Measurements from ENCODE around the gene BLM. TPM values are rescaled to one million over a fixed set of nuclear protein-coding genes. Genes with fewer than 3 reads are reported as not detected.
"Not testable (repeated sequence)": the region's sequence is repeated elsewhere in the genome, so short reads cannot be mapped to it uniquely, and the experiment has no call there.

The BLM gene
- total RNA-seq, 1 experiment from 2014 or later: 24.6 TPM

DNA sequence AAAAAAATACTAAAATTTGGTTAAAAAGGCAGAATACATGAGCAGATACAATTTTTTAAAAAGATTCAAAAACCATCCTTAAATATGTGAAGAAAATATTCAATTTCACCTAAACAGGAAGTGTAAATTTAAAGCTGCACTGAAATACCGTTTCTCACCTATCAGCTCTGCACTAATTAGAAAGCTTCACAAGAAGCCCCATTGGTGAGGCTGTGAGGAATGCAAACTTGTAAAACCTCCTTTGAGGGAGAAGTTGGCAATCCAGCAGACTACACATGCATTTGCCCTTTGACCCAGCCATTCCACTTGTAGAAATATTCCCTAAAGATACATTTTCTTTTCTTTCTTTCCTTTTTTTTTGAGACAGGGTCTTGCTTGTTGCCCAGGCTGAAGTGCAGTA lies 18.8 kb downstream of the BLM start:
- peaks cover 77% of the 10 kb centered on the region for H3K79me2 ChIP-seq (ENCODE audit: insufficient read depth, low read length)
- ChIA-PET POLR2A (no interaction called here), RAD21 (ENCODE audit: low non-redundant PET in 1 of 2, low total read pairs in 2 of 2, uncharacterized antibody in 2 of 2, unreplicated experiment in 2 of 2) (no interaction called here), CTCF (no interaction called here)
- intact Hi-C loops (cut with micrococcal nuclease): no loop called here
- H3K27me3 ChIP-seq (ENCODE audit: insufficient read depth, low read length): no peaks in the 10 kb centered on the region
- H2AFZ ChIP-seq (ENCODE audit: low read depth, low read length, poor library complexity, severe bottlenecking): no peak overlapping the region
- no peaks in the 10 kb centered on the region for H3K36me3 ChIP-seq (ENCODE audit: control insufficient read depth in 1 of 2, insufficient read depth in 2 of 2, low read length in 2 of 2)
- no peaks in the 10 kb centered on the region for H3K4me1 ChIP-seq (ENCODE audit: control insufficient read depth in 1 of 2, insufficient read depth in 2 of 2, low read length in 2 of 2)
- no peaks in the 10 kb centered on the region for H3K9me3 ChIP-seq (ENCODE audit: control insufficient read depth in 1 of 2, insufficient read depth in 1 of 2, low read depth in 1 of 2, low read length in 2 of 2)
- TF ChIP-seq EGR1 (IDR thresholded peaks at IDR 0.05; ENCODE audit: low read depth) (no peak), SRF (IDR thresholded peaks at IDR 0.05; ENCODE audit: low read depth) (no peak), ZFX (IDR thresholded peaks at IDR 0.05) (no peak), RAD21 (IDR thresholded peaks at IDR 0.05; ENCODE audit: low read depth) (no peak), YY1 (IDR thresholded peaks at IDR 0.05; ENCODE audit: extremely low read depth, insufficient replicate concordance, low read depth, low read length) (no peak), SIN3A (IDR thresholded peaks at IDR 0.05; ENCODE audit: low read depth) (no peak), EZH2 (IDR thresholded peaks at IDR 0.05) (no peak), EZH2phosphoT487 (IDR thresholded peaks at IDR 0.05; ENCODE audit: borderline replicate concordance) (no peak), CEBPB (IDR thresholded peaks at IDR 0.05; ENCODE audit: low read depth) (no peak), ZNF274 (IDR thresholded peaks at IDR 0.05; ENCODE audit: low read depth, low read length) (no peak), SP1 (IDR thresholded peaks at IDR 0.05; ENCODE audit: low read depth) (no peak)
- TF ChIP-seq, protein P1, sequence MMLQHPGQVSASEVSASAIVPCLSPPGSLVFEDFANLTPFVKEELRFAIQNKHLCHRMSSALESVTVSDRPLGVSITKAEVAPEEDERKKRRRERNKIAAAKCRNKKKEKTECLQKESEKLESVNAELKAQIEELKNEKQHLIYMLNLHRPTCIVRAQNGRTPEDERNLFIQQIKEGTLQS (IDR thresholded peaks at IDR 0.05): no peak
- TF ChIP-seq, protein P2, sequence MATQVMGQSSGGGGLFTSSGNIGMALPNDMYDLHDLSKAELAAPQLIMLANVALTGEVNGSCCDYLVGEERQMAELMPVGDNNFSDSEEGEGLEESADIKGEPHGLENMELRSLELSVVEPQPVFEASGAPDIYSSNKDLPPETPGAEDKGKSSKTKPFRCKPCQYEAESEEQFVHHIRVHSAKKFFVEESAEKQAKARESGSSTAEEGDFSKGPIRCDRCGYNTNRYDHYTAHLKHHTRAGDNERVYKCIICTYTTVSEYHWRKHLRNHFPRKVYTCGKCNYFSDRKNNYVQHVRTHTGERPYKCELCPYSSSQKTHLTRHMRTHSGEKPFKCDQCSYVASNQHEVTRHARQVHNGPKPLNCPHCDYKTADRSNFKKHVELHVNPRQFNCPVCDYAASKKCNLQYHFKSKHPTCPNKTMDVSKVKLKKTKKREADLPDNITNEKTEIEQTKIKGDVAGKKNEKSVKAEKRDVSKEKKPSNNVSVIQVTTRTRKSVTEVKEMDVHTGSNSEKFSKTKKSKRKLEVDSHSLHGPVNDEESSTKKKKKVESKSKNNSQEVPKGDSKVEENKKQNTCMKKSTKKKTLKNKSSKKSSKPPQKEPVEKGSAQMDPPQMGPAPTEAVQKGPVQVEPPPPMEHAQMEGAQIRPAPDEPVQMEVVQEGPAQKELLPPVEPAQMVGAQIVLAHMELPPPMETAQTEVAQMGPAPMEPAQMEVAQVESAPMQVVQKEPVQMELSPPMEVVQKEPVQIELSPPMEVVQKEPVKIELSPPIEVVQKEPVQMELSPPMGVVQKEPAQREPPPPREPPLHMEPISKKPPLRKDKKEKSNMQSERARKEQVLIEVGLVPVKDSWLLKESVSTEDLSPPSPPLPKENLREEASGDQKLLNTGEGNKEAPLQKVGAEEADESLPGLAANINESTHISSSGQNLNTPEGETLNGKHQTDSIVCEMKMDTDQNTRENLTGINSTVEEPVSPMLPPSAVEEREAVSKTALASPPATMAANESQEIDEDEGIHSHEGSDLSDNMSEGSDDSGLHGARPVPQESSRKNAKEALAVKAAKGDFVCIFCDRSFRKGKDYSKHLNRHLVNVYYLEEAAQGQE (IDR thresholded peaks at IDR 0.05; ENCODE audit: low read depth): no peak
- TF ChIP-seq, protein P3, sequence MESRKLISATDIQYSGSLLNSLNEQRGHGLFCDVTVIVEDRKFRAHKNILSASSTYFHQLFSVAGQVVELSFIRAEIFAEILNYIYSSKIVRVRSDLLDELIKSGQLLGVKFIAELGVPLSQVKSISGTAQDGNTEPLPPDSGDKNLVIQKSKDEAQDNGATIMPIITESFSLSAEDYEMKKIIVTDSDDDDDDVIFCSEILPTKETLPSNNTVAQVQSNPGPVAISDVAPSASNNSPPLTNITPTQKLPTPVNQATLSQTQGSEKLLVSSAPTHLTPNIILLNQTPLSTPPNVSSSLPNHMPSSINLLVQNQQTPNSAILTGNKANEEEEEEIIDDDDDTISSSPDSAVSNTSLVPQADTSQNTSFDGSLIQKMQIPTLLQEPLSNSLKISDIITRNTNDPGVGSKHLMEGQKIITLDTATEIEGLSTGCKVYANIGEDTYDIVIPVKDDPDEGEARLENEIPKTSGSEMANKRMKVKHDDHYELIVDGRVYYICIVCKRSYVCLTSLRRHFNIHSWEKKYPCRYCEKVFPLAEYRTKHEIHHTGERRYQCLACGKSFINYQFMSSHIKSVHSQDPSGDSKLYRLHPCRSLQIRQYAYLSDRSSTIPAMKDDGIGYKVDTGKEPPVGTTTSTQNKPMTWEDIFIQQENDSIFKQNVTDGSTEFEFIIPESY (IDR thresholded peaks at IDR 0.05; ENCODE audit: extremely low read depth, insufficient replicate concordance, low read length): no peak
- no TSS peak for BruUV-seq (replicated peaks)
- ATAC-seq (no peak), DNase-seq (ENCODE audit: low read depth, low spot score) (no peak)
- no peaks in the 10 kb centered on the region; the same call in 1 of the 2 replicates for H4K20me1 ChIP-seq (ENCODE audit: insufficient read depth)
- no peak overlapping the region for H3K27ac ChIP-seq (ENCODE audit: low read depth, low read length)
- H3K4me2 ChIP-seq (ENCODE audit: low read length): no peak overlapping the region
- no peak overlapping the region for H3K4me3 ChIP-seq (replicated peaks in 1 of 2; ENCODE audit: low read depth in 1 of 2, low read length in 2 of 2)
- H3K9me2 ChIP-seq (ENCODE audit: insufficient read depth): no peaks in the 10 kb centered on the region
- H3K9ac ChIP-seq (ENCODE audit: low read length): no peak overlapping the region

DNA sequence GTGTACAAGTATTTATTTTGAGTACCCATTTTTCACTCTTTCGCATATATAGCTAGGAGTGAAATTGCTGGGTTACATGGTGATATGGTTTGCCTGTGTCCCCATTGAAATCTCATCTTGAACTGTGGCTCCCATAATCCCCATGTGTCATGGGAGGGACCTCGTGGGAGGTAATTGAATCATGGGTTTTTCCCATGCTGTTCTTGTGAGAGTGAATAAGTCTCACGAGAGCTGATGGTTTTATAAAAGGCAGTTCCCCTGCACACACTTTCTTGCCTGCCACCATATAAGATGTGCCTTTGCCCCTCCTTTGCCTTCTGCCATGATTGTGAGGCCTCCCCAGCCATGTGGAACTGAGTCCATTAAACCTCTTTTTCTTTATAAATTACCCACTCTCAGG lies 23.4 kb downstream of the BLM start:
- POLR2A ChIA-PET; H3K27ac ChIP-seq (ENCODE audit: low read depth, low read length); DNase-seq (ENCODE audit: low read depth, low spot score); H3K9me3 ChIP-seq (ENCODE audit: control insufficient read depth in 1 of 2, insufficient read depth in 1 of 2, low read depth in 1 of 2, low read length in 2 of 2); H3K4me1 ChIP-seq (ENCODE audit: control insufficient read depth in 1 of 2, insufficient read depth in 2 of 2, low read length in 2 of 2); H4K20me1 ChIP-seq (ENCODE audit: insufficient read depth); H3K9me2 ChIP-seq (ENCODE audit: insufficient read depth); H2AFZ ChIP-seq (ENCODE audit: low read depth, low read length, poor library complexity, severe bottlenecking); H3K27me3 ChIP-seq (ENCODE audit: insufficient read depth, low read length); CTCF ChIA-PET; intact Hi-C loops (cut with micrococcal nuclease); H3K4me2 ChIP-seq (ENCODE audit: low read length); ATAC-seq; H3K4me3 ChIP-seq (replicated peaks in 1 of 2; ENCODE audit: low read depth in 1 of 2, low read length in 2 of 2); BruUV-seq (replicated peaks); H3K9ac ChIP-seq (ENCODE audit: low read length); RAD21 ChIA-PET (ENCODE audit: low non-redundant PET in 1 of 2, low total read pairs in 2 of 2, uncharacterized antibody in 2 of 2, unreplicated experiment in 2 of 2); H3K36me3 ChIP-seq (ENCODE audit: control insufficient read depth in 1 of 2, insufficient read depth in 2 of 2, low read length in 2 of 2): not testable (repeated sequence)
- peaks cover 72% of the 10 kb centered on the region for H3K79me2 ChIP-seq (ENCODE audit: insufficient read depth, low read length)

Data from HCT116 (cell line).